ENCODE measurements around the gene LSAMP.

The LSAMP gene

DNA sequence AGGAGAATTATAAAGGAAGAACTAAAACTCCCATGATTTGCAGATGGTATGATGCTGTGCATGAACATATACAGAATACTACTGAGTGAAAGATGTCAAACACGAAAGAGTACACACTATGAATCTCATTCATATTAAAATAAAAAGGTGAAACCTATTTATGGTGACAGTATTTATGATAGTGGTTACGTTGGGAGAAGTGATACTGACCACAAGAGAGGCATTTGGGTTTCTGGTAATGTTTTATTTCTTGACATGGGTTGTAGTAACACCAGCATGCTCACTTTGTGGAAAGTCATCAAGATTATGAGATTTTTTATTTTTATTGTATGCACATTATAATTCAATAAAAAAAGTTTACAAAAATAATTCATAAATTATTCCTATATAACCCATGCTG, 498.0 kb downstream of the LSAMP start:
- Histone ChIP-seq H3K36me3 (ENCODE audit: insufficient read depth, low read length) (no peaks in the 10 kb centered on the region), H2AFZ (ENCODE audit: low read depth, low read length) (no peak overlapping the region), H3K4me3 (ENCODE audit: low read length) (no peak overlapping the region), H3K9me3 (ENCODE audit: low read length) (no peaks in the 10 kb centered on the region), H3K4me1 (ENCODE audit: insufficient read depth, low read length) (no peaks in the 10 kb centered on the region), H3K27me3 (ENCODE audit: insufficient read depth, low read length) (no peaks in the 10 kb centered on the region)

DNA sequence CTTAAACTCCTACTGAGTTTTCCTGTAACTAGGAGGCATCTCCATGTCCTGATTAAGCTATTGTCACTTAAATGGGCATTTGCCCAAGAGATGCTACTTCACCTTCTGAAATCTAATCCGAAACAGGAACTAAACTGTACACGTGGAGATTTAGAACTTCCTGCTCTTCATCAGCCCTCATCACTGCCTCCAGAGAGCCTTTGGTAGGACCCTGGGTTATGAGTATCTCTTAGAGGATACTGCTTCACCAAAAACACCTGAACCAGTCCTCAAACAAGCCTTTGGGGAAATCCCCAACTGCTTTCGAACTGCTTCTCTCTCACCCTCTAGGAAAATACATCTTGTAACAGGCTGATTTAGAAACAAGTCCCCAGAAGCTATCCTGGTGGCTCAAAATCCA, 501.7 kb downstream of the LSAMP start:
- Histone ChIP-seq H3K36me3 (ENCODE audit: insufficient read depth, low read length) (no peaks in the 10 kb centered on the region), H3K4me1 (ENCODE audit: insufficient read depth, low read length) (no peaks in the 10 kb centered on the region), H3K9me3 (ENCODE audit: low read length) (no peaks in the 10 kb centered on the region), H3K27me3 (ENCODE audit: insufficient read depth, low read length) (no peaks in the 10 kb centered on the region), H3K4me3 (ENCODE audit: low read length) (no peak overlapping the region), H2AFZ (ENCODE audit: low read depth, low read length) (no peak overlapping the region)

DNA sequence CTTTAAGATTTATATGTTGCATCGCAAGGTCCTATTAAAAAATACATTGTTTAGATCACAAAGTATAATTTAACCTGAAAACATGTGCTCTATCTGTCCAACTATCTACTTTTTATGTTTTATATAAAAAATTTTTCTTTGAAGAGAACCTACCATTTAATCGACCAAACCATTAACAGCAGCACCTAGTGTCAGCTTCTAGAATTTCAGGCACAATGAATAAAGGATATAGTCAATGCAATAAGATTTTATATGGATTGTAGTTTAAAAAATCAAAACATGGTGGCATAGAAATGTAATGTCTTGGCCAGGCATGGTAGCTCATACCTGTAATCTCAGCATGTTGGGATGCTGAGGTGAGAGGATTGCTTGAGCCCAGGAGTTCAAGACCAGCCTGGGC, 508.2 kb downstream of the LSAMP start:
- no peak overlapping the region for H2AFZ ChIP-seq (ENCODE audit: low read depth, low read length)
- no peaks in the 10 kb centered on the region for H3K9me3 ChIP-seq (ENCODE audit: low read length)
- H3K36me3 ChIP-seq (ENCODE audit: insufficient read depth, low read length) = no peaks in the 10 kb centered on the region
- no peaks in the 10 kb centered on the region for H3K4me1 ChIP-seq (ENCODE audit: insufficient read depth, low read length)
- no peaks in the 10 kb centered on the region for H3K27me3 ChIP-seq (ENCODE audit: insufficient read depth, low read length)
- H3K4me3 ChIP-seq (ENCODE audit: low read length) = no peak overlapping the region

DNA sequence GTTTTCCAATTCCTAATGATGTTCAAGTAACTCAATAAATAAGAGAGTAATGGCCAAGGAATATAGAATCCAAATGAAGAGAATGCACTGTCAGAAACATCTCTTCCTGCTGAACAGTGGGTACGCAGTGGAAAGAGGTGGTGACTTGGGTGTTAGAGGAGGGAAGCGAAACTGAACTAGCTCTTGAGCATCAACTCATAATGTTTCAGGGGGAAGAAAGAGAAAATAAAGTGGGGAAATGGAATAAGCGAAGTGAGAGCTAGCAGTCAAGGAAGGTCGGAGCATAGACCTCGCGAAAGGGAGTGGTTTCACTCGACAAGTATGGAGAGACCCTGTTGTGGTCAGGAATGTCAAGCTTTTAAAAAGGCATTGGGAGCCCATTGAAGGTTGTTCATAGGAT, 512.5 kb downstream of the LSAMP start:
- Histone ChIP-seq H3K4me1 (ENCODE audit: insufficient read depth, low read length) (peaks cover 6% of the 10 kb centered on the region), H2AFZ (ENCODE audit: low read depth, low read length) (no peak overlapping the region), H3K36me3 (ENCODE audit: insufficient read depth, low read length) (no peaks in the 10 kb centered on the region), H3K27me3 (ENCODE audit: insufficient read depth, low read length) (no peaks in the 10 kb centered on the region), H3K4me3 (ENCODE audit: low read length) (no peak overlapping the region), H3K9me3 (ENCODE audit: low read length) (no peaks in the 10 kb centered on the region)

DNA sequence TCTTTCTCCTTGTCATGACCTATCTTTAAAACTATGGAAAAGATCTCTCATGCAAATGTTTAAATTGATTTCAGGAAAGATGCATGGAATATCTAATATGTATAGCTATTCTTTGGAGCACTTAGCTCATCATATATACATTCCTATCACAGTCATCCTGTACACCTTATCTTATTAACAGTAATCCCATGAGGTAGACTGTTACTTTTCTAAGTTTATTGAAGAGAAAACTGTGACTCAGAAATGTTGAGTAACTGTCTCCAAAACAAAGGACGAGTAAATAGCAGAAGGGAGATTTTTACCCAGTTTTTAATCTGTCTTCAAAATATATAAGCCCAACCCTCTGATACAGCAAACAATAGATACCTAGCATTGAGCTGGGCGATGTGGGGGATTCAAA, 513.7 kb downstream of the LSAMP start:
- no peak overlapping the region for H3K4me3 ChIP-seq (ENCODE audit: low read length)
- H3K9me3 ChIP-seq (ENCODE audit: low read length) = no peaks in the 10 kb centered on the region
- H3K27me3 ChIP-seq (ENCODE audit: insufficient read depth, low read length) = no peaks in the 10 kb centered on the region
- no peaks in the 10 kb centered on the region for H3K36me3 ChIP-seq (ENCODE audit: insufficient read depth, low read length)
- peaks cover 11% of the 10 kb centered on the region for H3K4me1 ChIP-seq (ENCODE audit: insufficient read depth, low read length)
- no peak overlapping the region for H2AFZ ChIP-seq (ENCODE audit: low read depth, low read length)

DNA sequence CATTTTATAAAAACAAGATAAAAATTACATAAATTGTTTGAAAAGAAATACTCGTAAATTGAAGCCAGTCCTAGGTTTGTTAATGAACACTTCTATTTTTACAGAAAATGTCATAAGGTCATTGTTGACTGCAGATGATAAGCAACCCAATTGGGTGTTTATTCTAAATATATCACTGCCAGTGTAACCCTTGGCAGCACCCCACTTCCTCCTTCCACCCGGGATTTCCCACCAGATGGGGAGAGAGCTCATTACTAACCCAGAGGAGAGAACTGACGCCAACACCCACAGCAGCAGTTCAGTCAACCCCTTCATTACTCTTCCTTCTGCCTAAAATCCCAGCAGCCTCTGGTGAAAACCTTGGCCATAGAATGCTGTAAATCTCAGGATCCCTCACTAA, 514.4 kb downstream of the LSAMP start:
- peaks cover 11% of the 10 kb centered on the region for H3K4me1 ChIP-seq (ENCODE audit: insufficient read depth, low read length)
- no peak overlapping the region for H3K4me3 ChIP-seq (ENCODE audit: low read length)
- no peaks in the 10 kb centered on the region for H3K36me3 ChIP-seq (ENCODE audit: insufficient read depth, low read length)
- H3K9me3 ChIP-seq (ENCODE audit: low read length) = no peaks in the 10 kb centered on the region
- no peaks in the 10 kb centered on the region for H3K27me3 ChIP-seq (ENCODE audit: insufficient read depth, low read length)
- H2AFZ ChIP-seq (ENCODE audit: low read depth, low read length) = no peak overlapping the region

DNA sequence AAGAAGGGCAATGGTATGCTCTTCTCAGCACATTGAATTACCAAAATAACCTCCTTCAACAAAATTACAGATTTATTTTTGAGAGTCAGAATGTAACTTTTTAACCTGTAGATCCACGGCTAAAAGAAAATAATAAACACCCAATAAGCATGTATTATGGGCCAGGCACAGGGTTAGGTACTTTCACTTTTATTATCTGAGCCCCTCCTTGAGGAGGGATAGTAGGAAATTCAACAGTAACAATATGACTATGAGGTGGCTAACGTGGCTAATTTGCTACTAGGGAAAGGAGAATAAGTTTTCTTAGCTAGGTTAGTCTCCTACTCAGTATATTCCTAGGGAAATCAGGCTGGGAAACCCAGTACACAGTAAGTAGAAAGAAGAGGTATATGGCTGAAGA, 515.1 kb downstream of the LSAMP start:
- Histone ChIP-seq H3K4me1 (ENCODE audit: insufficient read depth, low read length) (peaks cover 11% of the 10 kb centered on the region), H3K4me3 (ENCODE audit: low read length) (no peak overlapping the region), H2AFZ (ENCODE audit: low read depth, low read length) (no peak overlapping the region), H3K9me3 (ENCODE audit: low read length) (no peaks in the 10 kb centered on the region), H3K36me3 (ENCODE audit: insufficient read depth, low read length) (no peaks in the 10 kb centered on the region), H3K27me3 (ENCODE audit: insufficient read depth, low read length) (no peaks in the 10 kb centered on the region)

DNA sequence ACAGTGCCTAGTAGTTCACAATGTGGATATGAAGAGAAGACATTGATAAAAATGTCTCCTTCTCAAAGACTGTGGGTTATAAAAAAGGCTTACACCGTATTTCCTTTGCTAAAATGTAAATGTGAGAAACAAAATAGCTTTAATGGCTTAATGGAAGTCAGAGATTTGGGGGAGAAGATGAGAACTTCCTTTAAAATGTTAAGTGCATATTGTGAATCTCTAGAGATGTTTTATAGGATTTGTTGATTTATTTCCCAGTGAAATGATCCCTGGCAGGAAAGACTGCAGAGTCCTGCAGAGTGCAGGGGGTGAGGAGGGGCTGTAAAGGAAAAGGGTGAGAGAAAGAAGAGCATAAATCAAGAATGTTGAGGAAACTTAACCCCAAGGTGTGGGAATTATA, 516.9 kb downstream of the LSAMP start:
- H3K9me3 ChIP-seq (ENCODE audit: low read length) = no peaks in the 10 kb centered on the region
- no peak overlapping the region for H3K4me3 ChIP-seq (ENCODE audit: low read length)
- H2AFZ ChIP-seq (ENCODE audit: low read depth, low read length) = no peak overlapping the region
- no peaks in the 10 kb centered on the region for H3K27me3 ChIP-seq (ENCODE audit: insufficient read depth, low read length)
- no peaks in the 10 kb centered on the region for H3K36me3 ChIP-seq (ENCODE audit: insufficient read depth, low read length)
- H3K4me1 ChIP-seq (ENCODE audit: insufficient read depth, low read length) = peaks cover 11% of the 10 kb centered on the region

DNA sequence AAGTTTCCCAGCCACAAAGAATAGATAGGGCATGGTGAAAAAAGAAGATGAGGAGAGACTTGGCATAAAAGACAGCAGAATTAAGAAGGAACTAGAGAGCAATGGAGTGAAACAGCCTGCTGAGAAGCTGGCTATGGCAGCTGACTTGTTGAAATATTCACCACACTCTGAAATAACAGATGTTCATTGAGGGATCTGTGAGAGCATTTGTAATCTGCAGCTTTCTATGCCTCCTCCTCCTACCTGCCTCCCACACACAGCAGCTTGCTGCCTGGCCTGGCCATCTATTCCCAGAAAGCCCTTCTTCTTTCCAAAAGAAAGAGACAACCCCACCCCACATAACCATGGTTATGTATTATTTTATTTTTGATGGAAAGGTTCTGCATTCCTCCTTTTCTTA, 518.1 kb downstream of the LSAMP start:
- no peaks in the 10 kb centered on the region for H3K9me3 ChIP-seq (ENCODE audit: low read length)
- H2AFZ ChIP-seq (ENCODE audit: low read depth, low read length) = no peak overlapping the region
- no peak overlapping the region for H3K4me3 ChIP-seq (ENCODE audit: low read length)
- H3K4me1 ChIP-seq (ENCODE audit: insufficient read depth, low read length) = peaks cover 11% of the 10 kb centered on the region
- no peaks in the 10 kb centered on the region for H3K36me3 ChIP-seq (ENCODE audit: insufficient read depth, low read length)
- no peaks in the 10 kb centered on the region for H3K27me3 ChIP-seq (ENCODE audit: insufficient read depth, low read length)

DNA sequence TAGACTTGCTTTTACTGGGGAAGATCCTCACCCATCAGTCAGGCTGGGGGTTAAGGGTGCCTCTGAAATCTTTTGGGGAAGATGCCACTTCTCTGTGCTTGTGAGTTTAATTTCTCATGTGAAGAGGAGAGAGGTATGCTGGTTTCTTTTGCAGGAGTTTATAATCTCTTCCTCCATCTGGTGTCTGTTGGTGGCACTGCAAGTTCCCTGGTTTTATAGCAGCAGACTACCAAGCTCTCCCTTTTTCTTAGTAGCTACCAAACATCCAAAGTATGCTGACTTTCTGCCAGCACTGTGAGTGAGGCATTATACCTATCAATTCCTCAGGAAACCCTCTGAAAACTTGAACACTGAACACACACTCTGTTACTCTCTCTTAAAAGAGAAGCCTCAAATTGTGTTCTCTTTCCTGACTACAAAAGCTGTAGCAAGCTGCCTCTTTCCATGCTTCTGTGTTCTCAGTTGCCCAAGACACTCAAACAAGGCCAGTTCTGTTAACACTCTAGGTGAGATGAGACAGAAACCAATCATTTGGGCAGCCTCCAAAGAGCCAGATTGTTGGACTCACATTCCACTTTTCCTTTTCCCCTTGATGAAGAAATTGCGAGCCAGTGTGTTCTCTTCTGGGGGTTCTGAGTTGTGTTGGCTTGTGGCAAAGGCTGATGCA, 522.5 kb downstream of the LSAMP start:
- no peaks in the 10 kb centered on the region for H3K27me3 ChIP-seq (ENCODE audit: insufficient read depth, low read length)
- no peaks in the 10 kb centered on the region for H3K9me3 ChIP-seq (ENCODE audit: low read length)
- peaks cover 5% of the 10 kb centered on the region for H3K4me1 ChIP-seq (ENCODE audit: insufficient read depth, low read length)
- no peak overlapping the region for H2AFZ ChIP-seq (ENCODE audit: low read depth, low read length)
- no peaks in the 10 kb centered on the region for H3K36me3 ChIP-seq (ENCODE audit: insufficient read depth, low read length)
- no peak overlapping the region for H3K4me3 ChIP-seq (ENCODE audit: low read length)

DNA sequence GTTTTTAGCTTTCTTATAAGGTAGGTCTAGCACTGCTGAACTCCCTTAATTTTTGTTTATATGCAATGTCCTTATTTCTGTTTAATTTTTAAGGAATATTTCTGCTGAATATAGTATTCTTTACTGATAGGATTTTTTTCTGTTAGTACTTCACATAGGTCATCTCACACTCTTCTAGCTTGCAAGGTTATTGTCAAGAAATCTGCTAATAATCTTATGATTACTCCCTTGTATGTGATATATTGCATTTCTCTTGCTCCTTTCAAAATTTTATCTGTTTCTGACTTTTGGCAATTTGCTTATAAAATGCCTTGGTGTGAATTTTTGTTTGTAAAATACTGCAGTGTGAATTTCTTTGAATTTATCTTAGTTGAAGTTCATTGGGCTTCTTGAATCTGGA, 523.6 kb downstream of the LSAMP start:
- Histone ChIP-seq H3K4me3 (ENCODE audit: low read length) (no peak overlapping the region), H3K9me3 (ENCODE audit: low read length) (no peaks in the 10 kb centered on the region), H2AFZ (ENCODE audit: low read depth, low read length) (no peak overlapping the region), H3K4me1 (ENCODE audit: insufficient read depth, low read length) (no peaks in the 10 kb centered on the region), H3K36me3 (ENCODE audit: insufficient read depth, low read length) (no peaks in the 10 kb centered on the region), H3K27me3 (ENCODE audit: insufficient read depth, low read length) (no peaks in the 10 kb centered on the region)

DNA sequence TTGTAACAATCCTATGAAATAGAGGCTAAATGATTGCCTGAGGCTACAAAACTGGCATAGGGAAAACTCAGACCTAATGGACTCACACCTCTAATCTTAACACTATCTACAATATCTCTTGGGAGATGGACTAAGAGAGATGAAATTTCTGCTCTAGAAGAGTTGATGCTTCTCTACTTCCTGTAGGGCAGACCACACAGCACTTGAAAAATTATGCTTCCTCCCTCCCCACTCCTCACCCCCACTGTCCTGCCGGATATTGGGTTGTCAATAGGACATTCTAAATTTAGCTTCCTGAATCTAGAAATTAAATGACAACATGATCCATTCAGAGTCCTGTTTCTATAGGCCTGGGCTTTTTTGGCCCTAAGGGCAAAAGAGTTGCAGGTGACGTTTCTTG, 526.4 kb downstream of the LSAMP start:
- Histone ChIP-seq H3K4me1 (ENCODE audit: insufficient read depth, low read length) (no peaks in the 10 kb centered on the region), H3K27me3 (ENCODE audit: insufficient read depth, low read length) (no peaks in the 10 kb centered on the region), H3K4me3 (ENCODE audit: low read length) (no peak overlapping the region), H3K9me3 (ENCODE audit: low read length) (no peaks in the 10 kb centered on the region), H3K36me3 (ENCODE audit: insufficient read depth, low read length) (no peaks in the 10 kb centered on the region), H2AFZ (ENCODE audit: low read depth, low read length) (no peak overlapping the region)

DNA sequence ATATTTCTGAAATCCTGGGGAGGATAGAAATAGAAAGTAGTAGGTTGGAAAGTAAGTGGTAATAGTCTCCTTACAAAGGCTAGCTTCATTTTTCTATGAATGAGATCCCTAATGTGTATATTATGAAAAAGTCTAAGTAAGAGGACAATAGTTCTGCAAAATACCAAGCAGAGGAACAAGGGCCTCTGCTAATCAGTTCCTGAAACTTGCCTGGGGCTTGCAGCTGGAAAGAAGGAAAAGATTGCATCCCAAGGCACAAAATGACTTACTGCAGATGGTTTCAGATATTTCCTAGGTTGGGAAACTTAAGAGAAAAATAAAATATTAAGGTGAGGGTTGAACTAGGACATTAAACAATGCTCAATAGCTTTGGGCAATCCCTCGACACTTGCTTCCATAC, 528.4 kb downstream of the LSAMP start:
- Histone ChIP-seq H3K4me1 (ENCODE audit: insufficient read depth, low read length) (no peaks in the 10 kb centered on the region), H3K4me3 (ENCODE audit: low read length) (no peak overlapping the region), H2AFZ (ENCODE audit: low read depth, low read length) (no peak overlapping the region), H3K36me3 (ENCODE audit: insufficient read depth, low read length) (no peaks in the 10 kb centered on the region), H3K9me3 (ENCODE audit: low read length) (no peaks in the 10 kb centered on the region), H3K27me3 (ENCODE audit: insufficient read depth, low read length) (no peaks in the 10 kb centered on the region)

DNA sequence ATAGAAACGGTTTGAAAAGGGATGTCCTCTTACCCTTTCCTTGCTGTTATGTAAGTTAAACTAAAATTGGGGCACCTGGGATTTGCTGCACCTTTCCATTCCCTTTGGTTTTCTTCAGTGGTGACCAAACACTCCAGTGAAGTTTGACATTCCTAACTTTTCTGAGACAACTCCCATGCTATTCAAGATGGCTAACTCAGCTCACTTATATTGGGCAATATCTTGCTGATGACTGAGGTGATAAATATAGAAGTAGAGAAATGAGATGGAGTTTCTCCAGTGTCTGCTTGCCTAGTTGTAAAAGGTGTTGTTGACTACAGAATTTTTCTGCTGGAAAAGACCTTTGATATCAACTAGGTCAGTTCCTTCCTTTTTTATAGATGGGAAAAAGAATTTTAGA, 530.2 kb downstream of the LSAMP start:
- no peaks in the 10 kb centered on the region for H3K9me3 ChIP-seq (ENCODE audit: low read length)
- no peaks in the 10 kb centered on the region for H3K4me1 ChIP-seq (ENCODE audit: insufficient read depth, low read length)
- H3K27me3 ChIP-seq (ENCODE audit: insufficient read depth, low read length) = no peaks in the 10 kb centered on the region
- H3K4me3 ChIP-seq (ENCODE audit: low read length) = no peak overlapping the region
- H3K36me3 ChIP-seq (ENCODE audit: insufficient read depth, low read length) = no peaks in the 10 kb centered on the region
- no peak overlapping the region for H2AFZ ChIP-seq (ENCODE audit: low read depth, low read length)
